ENCODE results near the gene C1QTNF7. TPM values are rescaled to one million over a fixed set of nuclear protein-coding genes. Genes with fewer than 3 reads are reported as not detected.

Gene C1QTNF7
- total RNA-seq, 1 donor from 2014 or later, result 2.8 TPM

DNA sequence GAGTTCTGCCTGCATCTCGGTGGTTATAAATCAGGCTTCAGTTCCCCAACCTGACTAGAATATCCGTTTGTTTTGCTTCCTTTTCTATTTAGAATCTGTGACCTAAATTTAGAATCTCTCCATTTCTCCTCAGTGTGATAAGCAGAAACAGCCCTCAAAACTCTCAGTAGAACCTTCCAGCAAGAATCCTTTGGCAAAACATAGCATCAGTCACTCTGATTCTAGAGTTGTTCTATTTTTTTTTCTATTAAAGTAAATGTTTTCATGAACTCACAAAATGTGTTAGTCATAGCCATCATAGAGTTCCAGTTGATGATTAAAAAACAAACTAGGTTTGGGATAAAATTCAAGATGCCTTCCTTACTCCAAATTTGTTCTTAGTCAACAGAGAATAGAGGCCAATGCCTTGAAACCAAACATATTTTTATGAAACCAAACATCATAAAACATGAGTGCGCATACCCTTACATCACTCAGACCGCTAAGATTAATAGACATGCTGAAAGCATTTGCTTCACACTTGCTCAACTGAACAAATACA lies 13.2 kb upstream of the C1QTNF7 start:
- no peak for DNase-seq

DNA sequence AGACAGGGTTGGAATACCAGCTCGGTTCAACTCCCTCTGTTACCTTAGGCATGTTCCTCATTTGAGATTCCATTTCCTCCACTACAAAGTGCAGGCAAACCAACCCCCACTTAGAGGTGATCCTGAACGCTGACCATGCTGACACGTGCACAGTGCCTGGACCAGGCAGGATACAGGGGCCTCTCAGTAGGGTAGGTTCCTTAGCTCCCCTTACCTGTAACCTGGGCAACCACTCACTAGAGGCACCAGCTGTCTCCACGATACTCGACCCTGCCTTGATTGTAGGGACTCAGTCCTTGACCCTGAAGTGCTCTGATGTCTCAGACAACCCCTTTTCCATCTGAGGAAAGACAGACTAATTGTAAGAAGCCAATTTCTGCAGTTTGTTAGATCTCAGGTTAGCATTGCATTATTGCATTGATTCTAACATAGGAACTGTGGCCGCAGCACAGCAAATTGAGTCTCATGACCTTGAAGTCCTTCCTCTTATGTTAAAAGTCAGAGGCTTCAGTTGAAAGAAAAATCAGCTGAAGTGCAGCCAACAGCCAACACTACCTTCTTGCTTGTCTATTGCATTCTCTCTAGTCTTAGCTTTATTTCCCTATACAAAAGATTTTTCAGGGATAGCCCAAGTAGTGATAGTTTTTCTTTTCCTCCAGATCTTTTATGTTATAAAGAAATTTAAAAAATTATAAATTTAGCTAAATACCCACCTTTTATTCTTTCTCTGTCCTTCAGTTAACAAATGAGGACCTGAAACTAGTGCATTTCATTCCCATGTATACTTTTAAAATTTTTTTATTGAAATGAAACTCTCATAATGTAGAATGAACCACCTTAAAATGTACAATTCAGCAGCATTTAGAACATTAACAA lies 11.2 kb upstream of the C1QTNF7 start:
- no peak for DNase-seq

DNA sequence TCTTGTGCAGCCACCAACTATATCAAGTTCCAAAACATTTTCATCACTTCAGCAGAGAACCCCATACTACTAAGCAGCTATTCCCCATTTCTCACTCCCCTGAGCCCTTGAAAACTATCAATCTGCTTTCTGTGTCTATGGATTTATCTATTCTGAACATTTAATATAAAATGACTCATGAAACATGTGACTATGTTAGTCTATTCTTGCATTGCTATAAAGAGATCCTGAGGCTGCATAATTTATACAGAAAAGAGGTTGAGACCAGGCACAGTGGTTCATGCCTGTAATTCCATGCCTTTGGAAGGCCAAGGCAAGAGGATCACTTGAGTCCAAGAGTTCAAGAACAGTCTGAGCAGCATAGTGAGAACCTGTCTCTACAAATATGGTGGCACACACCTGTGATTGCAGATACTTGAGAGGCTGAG lies 10.6 kb upstream of the C1QTNF7 start:
- DNase-seq, result no peak

DNA sequence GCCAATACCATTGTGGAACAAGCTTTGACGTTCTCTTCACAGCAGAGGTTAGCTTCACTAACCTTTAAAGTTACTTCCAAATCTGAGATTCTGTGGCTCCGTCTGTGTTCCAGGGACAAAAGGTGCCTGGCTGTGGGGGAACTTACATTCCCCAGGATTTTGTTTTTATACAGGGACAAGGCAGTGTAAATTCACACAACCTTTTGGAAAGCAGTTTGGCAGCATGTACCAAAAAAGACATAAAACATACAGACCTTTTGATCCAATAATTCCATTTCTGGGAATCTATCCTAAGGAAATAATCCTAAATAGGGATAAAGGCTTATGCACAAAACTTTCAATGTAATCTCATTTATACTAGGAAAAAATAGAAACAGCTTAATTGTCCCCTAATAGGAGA lies 8.9 kb upstream of the C1QTNF7 start:
- DNase-seq, result no peak

DNA sequence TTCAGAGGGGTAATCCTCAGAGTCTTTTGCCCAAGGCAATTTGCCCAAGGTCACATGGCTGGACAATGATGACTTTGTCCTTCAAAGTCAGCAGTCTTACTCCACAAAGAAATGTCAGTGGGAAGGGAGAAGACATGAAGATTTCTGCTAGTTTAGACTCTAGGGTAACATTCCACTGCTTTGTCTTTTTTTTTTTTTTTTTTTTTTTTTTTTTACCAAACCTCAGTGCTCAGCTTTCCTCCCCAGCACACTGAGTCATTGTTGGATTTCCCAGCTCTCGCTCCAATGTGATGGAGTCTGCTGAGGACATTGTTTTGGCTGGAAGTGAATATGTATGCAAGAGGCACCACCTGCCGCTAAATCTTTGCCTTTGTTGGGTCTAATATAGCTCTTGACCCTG lies 7.2 kb upstream of the C1QTNF7 start:
- peak; percentile 16 for DNase-seq

DNA sequence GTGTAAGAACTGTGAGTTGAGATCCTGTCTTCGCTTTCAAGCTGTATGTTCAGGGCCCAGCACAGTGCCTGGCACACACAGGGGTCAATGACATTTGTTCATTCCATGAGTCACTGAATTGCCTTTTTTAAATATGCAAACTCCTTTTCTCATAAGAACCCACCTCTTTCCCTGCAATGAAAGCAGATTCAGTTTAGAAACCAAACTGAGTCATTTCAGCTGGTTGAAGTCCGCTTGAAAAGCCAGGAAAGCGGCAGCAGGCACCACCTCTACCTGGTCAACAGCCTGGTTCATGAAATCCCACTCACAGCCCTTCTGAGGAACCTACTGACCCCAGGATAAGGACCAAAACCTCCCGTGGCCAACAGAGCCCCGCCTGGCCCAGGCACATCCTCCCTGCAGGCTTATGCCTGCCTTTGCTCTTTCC lies 4.5 kb upstream of the C1QTNF7 start:
- DNase-seq, result no peak

DNA sequence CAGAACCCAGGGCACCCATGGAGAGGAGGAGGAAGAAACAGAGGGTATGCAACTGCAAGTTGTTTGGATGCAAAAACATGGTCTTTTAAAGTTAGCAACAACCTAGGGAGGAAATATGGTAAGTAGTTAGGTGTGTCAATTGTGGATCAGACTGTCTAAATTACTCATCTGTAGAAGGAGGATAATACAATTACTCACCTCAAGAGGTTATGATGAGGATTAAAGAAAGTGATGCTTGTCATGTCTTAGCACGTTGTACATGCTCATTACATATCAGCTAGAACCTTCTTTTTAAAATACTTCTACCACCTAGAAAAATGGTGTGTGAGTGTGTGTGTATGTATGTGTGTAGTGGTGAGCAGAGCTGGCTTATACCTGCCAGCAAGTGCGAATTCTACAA lies 2.3 kb upstream of the C1QTNF7 start:
- DNase-seq, result no peak

DNA sequence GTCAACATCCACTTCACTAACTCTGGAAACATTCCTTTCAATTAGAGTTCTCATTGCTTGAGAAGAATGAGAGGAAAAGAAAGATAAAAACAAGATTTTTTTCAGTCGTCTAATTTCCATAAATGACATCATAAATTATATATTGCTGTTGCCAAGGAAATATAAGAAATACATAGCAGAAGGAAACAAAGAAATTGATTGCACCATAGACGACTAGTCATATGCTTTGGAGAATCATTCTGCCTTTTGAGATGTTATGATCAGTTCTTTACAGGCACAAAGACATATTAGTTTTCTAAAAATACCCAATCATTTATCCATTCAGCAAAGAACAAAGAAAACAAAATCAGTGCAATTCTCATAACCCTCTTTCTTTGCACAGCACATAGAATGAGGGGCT lies 672 bp upstream of the C1QTNF7 start:
- no peak for DNase-seq

DNA sequence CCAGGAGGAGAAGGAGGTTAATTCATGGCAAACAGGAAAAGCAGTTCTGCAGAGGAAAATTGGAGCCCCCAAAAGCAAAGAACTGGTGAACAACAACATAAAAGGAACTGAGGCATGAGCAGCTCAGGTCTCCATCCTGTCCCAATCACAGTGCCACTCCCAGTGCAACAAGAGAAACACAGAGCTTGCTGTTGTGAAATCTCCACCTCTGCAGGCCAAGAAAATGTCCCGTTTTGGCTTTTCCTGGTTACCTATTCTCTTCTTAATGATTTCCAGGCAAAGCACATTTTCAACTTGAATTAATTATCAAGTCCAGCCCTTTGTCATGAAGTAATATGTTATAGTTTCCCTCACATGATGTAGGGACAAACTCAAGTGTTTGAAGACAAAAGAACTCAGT lies 778 bp downstream of the C1QTNF7 start:
- no peak for DNase-seq

DNA sequence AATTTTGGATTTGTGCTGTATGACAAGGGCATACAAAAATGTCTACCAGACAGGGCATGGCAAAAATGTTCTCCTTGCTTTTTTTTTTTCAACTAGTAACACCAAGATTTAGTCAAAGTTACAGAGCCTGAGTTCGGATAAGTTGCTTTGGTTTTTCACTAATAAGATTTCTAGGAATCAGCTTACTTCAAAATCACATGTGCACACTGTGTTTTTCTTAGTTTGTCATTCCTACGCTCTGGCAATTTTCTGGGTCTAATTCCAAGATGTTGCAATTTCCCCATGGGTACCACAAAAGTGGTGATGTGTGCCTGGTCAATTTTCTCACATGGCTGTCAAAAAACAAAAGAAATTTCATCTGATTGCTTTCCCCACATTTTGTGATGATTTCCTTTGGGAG lies 6.3 kb downstream of the C1QTNF7 start:
- no peak for DNase-seq

DNA sequence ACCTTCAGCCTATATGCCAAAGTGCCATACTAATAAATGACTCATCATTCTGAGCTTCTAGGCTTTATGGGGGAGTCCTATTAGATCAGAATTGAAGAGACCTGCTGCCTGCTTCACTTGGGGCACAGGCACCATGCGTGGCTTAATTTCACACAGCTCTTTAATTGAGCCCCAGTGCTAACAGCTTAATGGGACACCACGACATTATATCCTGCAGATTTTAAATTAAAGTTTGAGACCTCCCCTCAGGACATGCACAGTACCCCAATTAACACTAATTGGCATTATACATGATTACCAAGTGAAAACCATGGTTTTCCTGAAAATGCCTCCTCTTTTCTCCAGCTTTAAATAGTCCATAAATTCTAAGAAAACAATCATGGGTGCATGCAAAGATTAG lies 6.8 kb downstream of the C1QTNF7 start:
- no peak for DNase-seq

DNA sequence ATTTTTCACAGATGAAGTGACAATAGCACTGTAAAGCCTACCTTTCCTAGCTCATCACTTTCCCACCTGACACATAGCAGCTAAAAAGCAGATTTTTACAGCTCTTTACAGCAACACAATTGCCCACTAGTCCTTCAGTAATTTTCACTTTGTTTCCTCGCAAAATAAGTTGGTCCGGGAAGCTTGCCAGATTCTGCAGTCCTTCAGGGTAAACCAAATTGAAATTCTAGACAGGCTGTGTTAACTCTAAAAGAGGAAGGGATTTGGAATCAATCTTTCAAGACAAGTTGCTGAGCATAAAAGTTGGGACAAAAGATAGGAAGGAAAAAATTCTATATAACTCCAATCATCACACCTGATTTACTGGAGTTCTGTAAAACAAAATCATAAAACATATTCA lies 8.7 kb downstream of the C1QTNF7 start:
- no peak for DNase-seq

DNA sequence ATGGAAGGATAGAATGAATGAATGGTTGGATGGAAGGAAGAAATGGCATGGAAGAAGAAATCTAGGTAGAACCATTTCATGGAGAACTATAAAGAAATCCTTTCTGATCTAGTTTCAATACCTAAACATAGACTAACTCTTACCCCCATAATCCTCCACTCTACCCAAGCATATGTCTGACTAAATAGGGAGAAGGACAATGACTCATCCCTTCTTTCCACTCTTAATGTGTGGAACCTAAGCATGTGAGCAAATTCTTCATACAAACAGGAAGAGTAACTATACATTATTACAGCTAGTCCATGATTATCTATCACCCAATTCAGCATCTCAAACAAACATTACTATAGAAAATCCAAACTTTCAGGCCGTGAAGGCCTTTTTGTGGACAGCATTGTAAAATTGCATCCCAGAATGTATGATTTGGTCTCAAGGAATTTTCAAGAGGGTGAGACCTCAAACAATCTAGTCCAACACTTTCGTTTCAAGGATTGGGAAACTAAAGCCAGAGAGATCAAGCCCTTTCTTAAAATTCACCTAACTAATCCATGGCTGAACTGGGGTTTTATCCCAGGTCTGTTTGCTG lies 11.2 kb downstream of the C1QTNF7 start:
- DNase-seq, result no peak

DNA sequence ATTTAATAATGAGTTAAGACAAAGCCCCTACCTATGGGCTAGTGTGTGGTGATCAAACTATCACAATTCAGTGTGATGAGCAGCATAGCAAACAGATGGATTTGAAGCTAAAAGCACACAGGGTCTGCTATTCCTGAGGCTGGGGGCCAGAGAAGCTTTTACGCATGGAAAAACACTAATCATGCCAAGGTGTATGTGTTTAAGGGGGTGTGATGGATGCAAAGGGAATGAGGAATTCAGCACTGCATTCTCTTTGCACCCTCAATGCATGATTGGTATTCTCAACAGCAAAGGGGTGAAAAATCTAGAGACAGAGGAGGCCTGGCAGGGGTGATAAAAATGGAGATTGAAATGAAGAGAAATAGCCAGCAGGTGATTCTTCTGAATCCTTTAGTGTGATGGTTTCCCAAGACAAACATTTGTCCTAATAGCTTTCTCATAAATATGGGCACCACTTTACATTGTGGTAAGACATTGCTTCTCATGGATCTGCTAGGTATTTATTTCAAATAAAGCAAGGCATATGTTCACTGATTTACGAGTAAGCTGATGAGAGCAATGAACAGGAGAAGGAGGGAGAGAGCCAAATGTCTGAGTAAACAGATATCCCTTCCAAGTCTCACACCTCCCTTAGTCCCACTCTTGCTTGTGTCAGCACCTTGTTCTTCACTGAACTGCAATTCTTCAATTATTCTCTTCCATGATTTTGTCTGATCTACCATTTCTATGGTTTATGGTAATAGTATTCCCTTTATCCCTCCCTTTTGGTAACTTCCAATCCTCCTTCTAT lies 15.7 kb downstream of the C1QTNF7 start:
- DNase-seq, result no peak

DNA sequence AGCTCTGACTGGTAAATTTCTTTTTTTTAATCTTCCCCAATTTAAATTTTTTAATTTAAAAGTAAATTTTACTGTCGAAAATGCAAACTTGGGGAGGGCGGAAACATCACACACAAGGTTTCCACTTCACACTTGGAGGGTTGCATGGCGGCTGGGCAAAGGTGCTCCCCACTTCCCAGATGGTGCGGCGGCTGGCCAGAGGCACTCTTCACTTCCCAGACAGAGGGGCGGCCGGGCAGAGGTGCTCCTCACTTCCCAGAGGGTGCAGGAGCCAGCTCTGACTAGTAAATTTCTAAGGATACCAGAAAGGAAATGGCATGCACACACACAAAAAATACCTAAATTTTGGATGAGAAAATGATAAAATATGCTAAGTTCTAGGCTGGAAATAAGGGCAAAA lies 16.4 kb downstream of the C1QTNF7 start:
- DNase-seq, result no peak

DNA sequence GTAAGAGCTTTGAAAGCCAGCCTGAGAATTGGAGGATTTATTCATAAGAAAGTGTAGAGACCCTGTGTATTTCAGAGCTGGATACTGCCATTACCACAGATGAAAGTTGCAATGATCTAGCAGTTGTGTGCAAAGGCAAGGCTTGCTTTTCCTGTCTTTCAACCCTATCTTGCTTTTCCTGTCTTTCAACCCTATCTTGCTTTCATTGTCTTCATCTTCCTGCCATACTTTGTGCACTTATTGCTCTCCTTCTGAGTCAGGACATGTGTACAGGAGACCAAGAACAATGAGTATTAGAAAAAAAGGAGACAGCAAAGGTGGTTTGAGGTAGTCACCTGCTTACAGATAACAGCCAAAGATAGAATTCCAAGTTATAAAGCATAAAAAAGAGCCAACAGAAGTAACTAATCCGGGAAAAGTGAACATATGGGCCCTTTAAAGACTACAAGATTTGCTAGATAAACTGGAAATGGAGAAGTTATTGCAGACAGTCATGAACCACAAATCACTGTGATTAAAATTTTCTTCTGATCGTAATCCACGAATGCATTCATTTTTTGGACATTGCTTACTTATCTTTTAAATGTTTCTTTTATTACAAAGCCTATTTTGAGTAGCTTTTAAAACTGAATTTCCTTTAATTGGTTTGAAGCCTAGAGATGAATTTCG lies 17.2 kb downstream of the C1QTNF7 start:
- DNase-seq, result no peak

DNA sequence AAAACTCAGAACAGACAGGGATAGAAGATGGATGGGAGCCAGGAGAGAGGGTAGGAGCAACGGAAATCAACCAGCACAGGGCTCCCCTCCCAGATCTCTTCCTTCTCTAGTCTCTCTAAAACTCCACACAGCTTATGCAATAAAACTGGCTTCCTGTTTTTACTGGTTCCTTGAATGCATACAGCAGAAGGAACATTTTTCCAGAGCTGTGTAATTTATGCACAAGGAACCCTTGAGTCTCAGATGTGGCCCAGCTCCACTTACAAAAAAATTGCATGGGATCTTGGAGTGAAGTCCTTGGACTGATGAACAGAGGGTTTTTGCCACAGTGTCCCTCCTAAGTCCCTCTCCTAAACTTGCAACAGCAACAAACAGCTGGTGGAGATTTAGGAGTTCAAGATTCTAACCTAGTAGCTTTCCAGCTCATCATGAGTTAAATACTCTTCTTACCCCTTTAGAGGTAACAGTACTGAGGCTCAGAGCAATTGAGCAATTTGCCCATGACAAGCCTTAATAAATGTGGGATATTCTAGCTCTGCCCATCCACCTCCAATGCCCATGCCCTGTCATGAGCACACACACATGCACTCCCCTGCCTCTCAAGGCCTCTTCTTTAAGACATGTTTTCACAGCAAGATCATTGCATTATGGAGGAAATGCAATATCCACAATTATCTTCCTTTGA lies 23.5 kb downstream of the C1QTNF7 start:
- no peak for DNase-seq

DNA sequence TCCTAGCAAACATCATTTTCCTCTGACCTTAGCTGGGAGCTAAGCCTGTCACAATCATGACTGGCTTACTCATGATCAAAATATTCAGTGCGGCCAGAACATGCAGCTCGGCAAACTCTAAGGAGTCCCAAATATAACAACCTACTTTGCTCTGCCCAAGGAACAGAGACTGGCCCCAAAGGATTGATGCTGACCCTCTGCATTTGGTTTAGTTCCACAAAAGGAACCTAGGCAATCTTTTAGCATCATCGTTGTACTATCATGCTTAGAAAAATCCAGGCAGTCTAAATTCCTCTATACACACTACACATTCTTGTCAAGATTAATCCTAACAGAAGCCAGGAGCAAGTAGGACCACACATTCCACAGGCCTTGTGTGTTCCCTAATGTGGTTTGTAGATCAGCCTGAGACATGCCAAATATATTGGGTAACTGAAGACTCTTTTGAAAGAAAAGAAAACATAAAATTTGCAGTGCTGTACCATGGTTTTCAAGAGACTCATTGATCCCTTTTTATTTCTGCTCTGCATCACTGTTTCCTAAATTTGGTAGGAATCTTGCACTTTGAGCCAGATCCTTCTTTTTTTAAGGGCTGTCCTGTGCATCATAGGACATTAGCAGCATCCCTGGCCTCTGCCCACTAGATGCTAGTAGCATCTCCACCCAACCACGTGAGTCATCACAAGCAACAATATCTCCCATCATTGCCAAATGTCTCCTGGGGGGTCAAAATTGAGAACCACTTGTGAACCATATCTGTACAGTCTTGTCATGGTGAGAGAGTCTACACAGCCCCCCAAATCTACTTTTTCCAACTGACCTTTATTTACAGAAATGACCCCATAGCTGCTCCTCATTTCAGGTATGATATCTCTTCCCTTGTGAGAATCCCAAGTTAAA lies 24.3 kb downstream of the C1QTNF7 start:
- no peak for DNase-seq

DNA sequence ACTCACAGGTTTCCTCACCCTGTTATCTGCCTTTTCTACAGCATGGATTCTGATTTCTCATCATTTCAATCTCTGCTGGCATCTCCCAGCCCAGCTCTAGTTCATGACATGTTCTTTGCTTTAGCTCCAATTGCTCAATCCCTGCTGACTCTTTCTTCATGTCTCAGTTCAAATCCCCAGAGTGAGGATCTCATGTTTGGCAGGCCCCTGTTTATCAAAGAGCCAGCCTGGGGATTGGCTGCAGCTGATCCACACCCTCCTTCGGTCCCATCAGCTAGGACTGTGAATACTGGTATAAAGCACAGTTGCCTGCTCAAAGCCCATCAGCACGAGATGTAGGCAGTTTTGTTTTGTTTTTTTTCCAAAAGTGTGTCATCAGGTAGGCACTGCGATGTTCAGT lies 27.5 kb downstream of the C1QTNF7 start:
- no peak for DNase-seq

DNA sequence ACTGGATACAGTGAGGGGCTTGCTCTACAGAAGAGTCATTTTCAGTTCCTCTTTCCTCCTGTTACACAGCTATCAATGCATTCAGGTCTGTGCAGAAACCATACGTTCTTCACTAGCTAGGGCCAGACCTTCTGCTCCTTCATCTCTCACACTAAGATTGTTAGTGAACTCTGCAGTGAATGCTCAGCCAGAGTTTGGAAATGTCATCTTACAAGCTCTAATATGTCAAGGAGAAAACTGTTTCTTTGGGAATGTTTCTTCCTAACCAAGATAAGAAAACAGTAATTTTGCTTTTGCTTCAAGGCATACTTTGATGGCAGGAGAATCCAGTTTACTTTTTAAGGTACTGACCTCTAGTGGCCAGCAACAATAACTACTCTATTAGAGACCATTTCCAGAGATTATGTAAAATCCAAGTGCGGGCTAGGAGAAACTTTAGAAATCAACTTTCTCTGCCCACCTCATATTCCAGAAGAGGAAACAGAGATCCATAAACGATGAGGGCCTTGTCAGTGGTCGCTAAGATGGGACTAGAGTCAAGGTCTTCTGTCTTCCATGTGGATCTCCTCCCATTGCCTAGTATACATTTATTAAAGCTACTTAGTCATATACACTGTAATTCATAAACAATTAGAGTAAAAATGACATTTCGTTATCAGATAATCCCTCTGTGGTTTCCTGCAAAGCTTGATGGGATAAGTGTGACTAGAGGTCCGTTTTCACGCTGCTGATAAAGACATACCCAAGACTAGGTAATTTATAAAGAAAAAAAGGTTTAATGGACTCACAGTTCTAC lies 29.8 kb downstream of the C1QTNF7 start:
- DNase-seq, result no peak

Measured in occipital lobe (tissue), 2 donors.